K562 (cell line): ENCODE results near the gene ZNF853. TPM values are rescaled to one million over a fixed set of nuclear protein-coding genes. Genes with fewer than 3 reads are reported as not detected.

Source experiments
- ATAC-seq: fragments of 200-7000 bp; cut with Tn5 transposase; 3 replicates; pipeline ENCODE4 v1.9.1; 2020; ENCODE audit warnings: moderate library complexity
- BruUV-seq: library from RNA; stranded (reverse); fragments of 400-500 nt; replicated peaks from 2 replicates; lab custom pipeline; 2021; lab: Mats Ljungman, UMichigan
- CTCF ChIA-PET: fragments of 300-600 bp; formaldehyde crosslinking; extraction: SDS; loops from one replicate; lab custom pipeline; 2021; ENCODE audit warnings: low intra/inter-chr PET ratio; lab: Yijun Ruan, JAX
- POLR2A ChIA-PET: fragments of 300-600, 350-650 bp; sonication (Branson Sonifier 250); formaldehyde crosslinking; extraction: SDS; loops from one replicate; lab custom pipeline; 2021; ENCODE audit warnings: antibody characterized with exemption, inconsistent platforms; lab: Yijun Ruan, JAX
- DNase-seq, 4 experiments: peaks; one replicate each; pipeline versions ENCODE4 v3.0.0 to v3.0.0-alpha.2; 2011 to 2018; ENCODE audit warnings: low spot score in 3 of 4, mixed read lengths in 3 of 4; ENCODE audit errors: extremely low read depth in 1 of 4
- FAIRE-seq: peaks from 2 replicates; lab custom pipeline; 2011; peaks lifted over from hg19 to GRCh38; lab: Jason Lieb, UNC
- H2AFZ ChIP-seq: 2 replicates; pipeline ENCODE4 v1.6.0; 2011; ENCODE audit warnings: low read depth, low read length, control low read depth, inconsistent platforms
- H3K27ac ChIP-seq: fragments of 200-600 bp; 3 replicates; pipeline ENCODE4 v1.8.0; 2011; ENCODE audit warnings: low read depth, mild to moderate bottlenecking, control low read depth, inconsistent platforms, low read length, moderate library complexity, mixed read lengths; ENCODE audit errors: extremely low read depth
- H3K27me3 ChIP-seq, 2 experiments: fragments of 300-600 bp in 1 of 2; 2 replicates in 1 of 2; 3 replicates in 1 of 2; pipeline versions ENCODE4 v1.6.0 to v1.8.0; 2011; ENCODE audit warnings: inconsistent platforms in 2 of 2, low read length in 2 of 2, mild to moderate bottlenecking in 1 of 2, mixed read lengths in 1 of 2, moderate library complexity in 1 of 2; ENCODE audit not compliant: control insufficient read depth in 2 of 2, insufficient read depth in 2 of 2
- H3K36me3 ChIP-seq: fragments of 300-600 bp; 3 replicates; pipeline ENCODE4 v1.8.0; 2011; ENCODE audit warnings: mild to moderate bottlenecking, low read length, inconsistent platforms; ENCODE audit not compliant: control insufficient read depth, insufficient read depth
- H3K4me1 ChIP-seq, 2 experiments: fragments of 200-600 bp in 1 of 2; replicated peaks in 1 of 2; 2 replicates in 1 of 2; 3 replicates in 1 of 2; pipeline versions ENCODE4 v1.5.1 to v1.8.0; 2011; ENCODE audit warnings: inconsistent platforms in 2 of 2, low read length in 2 of 2, mild to moderate bottlenecking in 1 of 2, mixed read lengths in 1 of 2, moderate library complexity in 1 of 2; ENCODE audit not compliant: control insufficient read depth in 2 of 2, insufficient read depth in 2 of 2
- H3K4me2 ChIP-seq: 2 replicates; pipeline ENCODE4 v1.6.1; 2011; ENCODE audit warnings: low read length, control low read depth, inconsistent platforms, mixed read lengths; ENCODE audit not compliant: insufficient read depth
- H3K4me3 ChIP-seq: fragments of 200-600 bp; sonication (generic), shearing (Covaris generic); 2 replicates; pipeline ENCODE4 v1.5.1; 2016; ENCODE audit warnings: control low read depth, inconsistent platforms
- H3K79me2 ChIP-seq: fragments of 200-600 bp; 3 replicates; pipeline ENCODE4 v1.8.0; 2011; ENCODE audit warnings: low read length, inconsistent platforms; ENCODE audit not compliant: control insufficient read depth, insufficient read depth
- H3K9ac ChIP-seq, 2 experiments: 2 replicates each; pipeline versions ENCODE4 v1.6.0 to v1.6.1; 2011; ENCODE audit warnings: low read depth in 2 of 2, low read length in 2 of 2, control low read depth in 1 of 2, inconsistent platforms in 1 of 2, mild to moderate bottlenecking in 1 of 2, mixed read lengths in 1 of 2; ENCODE audit not compliant: insufficient read depth in 1 of 2
- H3K9me1 ChIP-seq: one replicate; pipeline ENCODE4 v1.6.0; 2011; ENCODE audit warnings: inconsistent platforms, mild to moderate bottlenecking, low read length, moderate library complexity; ENCODE audit not compliant: control insufficient read depth, insufficient read depth
- H3K9me3 ChIP-seq: replicated peaks from 2 replicates; pipeline ENCODE4 v1.5.1; 2011; ENCODE audit warnings: low read depth, low read length, inconsistent platforms; ENCODE audit not compliant: control insufficient read depth, insufficient read depth
- H4K20me1 ChIP-seq: replicated peaks from 2 replicates; pipeline ENCODE4 v1.6.1; 2011; ENCODE audit warnings: low read length, inconsistent platforms, mixed read lengths; ENCODE audit not compliant: control insufficient read depth, insufficient read depth
- KLF16 ChIP-seq: IDR thresholded peaks from 2 replicates; pipeline ENCODE4 v1.6.1; 2016; ENCODE audit warnings: antibody characterized with exemption
- NFE2 ChIP-seq: IDR thresholded peaks from 2 replicates; pipeline ENCODE4 v1.6.1; 2014; ENCODE audit warnings: antibody characterized with exemption, low read depth
- RAD21 ChIP-seq, 2 experiments: fragments of 250-450 bp in 1 of 2; fragments of 450-650 bp in 1 of 2; sonication (Bioruptor Pico) in 1 of 2; formaldehyde crosslinking in 1 of 2; IDR thresholded peaks in 1 of 2; conservative IDR thresholded peaks in 1 of 2; 2 replicates each; pipeline versions ENCODE4 v1.4.0 to v1.8.0; 2020 to 2022; ENCODE audit warnings: mild to moderate bottlenecking in 2 of 2, moderate library complexity in 1 of 2
- ZNF316 ChIP-seq: fragments of 450-650 bp; IDR thresholded peaks from 2 replicates; pipeline ENCODE4 v1.6.1; 2016
- WGBS: fragments of 100-300 bp; shearing (Covaris generic); methylation state at CpG from one replicate; pipeline ENCODE4 v1.1.6; 2016; ENCODE audit warnings: low coverage, mixed read lengths; ENCODE audit not compliant: insufficient coverage; ENCODE audit errors: missing lambda C conversion rate; 5-methylcytosine and 5-hydroxymethylcytosine counted together
- in situ Hi-C: fragments of 300-500 bp; cut with MboI; formaldehyde crosslinking; loops from 4 replicates; pipeline ENCODE4 v1.15.0; 2018; ENCODE audit warnings: inconsistent platforms, mixed read lengths
- intact Hi-C: fragments of 100-400 bp; cut with micrococcal nuclease; formaldehyde crosslinking; loops from 2 replicates; pipeline ENCODE4 v1.14.2; 2022
- polyA plus RNA-seq, 8 experiments: library from polyadenylated mRNA; depleted of rRNA in 4 of 8; stranded (reverse) in 5 of 8; unstranded in 3 of 8; fragments of >200 nt; fragmentation: Nextera tagmentation in 2 of 8; fragmentation: Illumina TruSeq in 1 of 8; extraction: Ambion mirVana in 2 of 8; extraction: Trizol in 1 of 8; gene quantifications; 2 replicates each; pipeline versions ENCODE4 v1.2.1 to v1.2.3, GENCODE V29; 2011 to 2014; ENCODE audit warnings: inconsistent platforms in 1 of 8, missing spikeins in 1 of 8
- total RNA-seq, 7 experiments: library from RNA; depleted of rRNA in 6 of 7; stranded (reverse); fragments of >200 nt in 6 of 7; fragmentation: Illumina TruSeq in 2 of 7; extraction: Trizol in 2 of 7; gene quantifications; 2 replicates each; pipeline versions ENCODE4 v1.2.1 to v1.2.3, GENCODE V29; 2011 to 2021; ENCODE audit warnings: low replicate concordance in 1 of 7
- TF ChIP-seq, protein P1 (sequence below), 3 experiments: IDR thresholded peaks in 2 of 3; conservative IDR thresholded peaks in 1 of 3; 2 replicates each; pipeline ENCODE4 v1.5.1; 2011 to 2012; ENCODE audit warnings: low read length in 3 of 3, mild to moderate bottlenecking in 3 of 3, control low read depth in 2 of 3, improper control_type of control experiment in 1 of 3, inconsistent platforms in 1 of 3, low read depth in 1 of 3, mixed read lengths in 1 of 3, moderate library complexity in 1 of 3; ENCODE audit not compliant: insufficient read depth in 2 of 3

Gene ZNF853
- total and polyA plus RNA-seq, 9 of the 15 experiments (the other 6 are each of a cell fraction or from before 2014, with no cell fraction given): 0.03 TPM; not detected in 8

DNA sequence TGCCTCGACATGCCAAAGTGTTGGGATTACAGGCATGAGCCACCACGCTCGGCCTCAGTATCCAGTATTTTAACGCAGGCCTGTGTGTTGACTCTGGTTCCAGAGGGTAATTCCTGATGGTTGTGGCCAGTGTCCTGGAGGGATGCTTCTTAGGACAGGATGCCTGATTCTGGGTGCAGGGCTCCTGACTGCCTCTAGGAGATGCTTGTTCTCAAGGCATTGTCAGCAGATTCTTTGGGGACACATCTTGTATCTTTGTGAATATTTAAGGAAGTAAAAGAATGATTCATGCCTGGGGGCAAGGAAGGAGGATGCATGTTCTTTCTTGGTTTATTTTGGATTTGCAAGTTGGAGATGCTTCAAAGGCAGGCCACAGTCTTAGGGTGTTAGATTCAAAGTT, 36.0 kb upstream of the ZNF853 start:
- CTCF ChIA-PET: no interaction called here
- in situ Hi-C loops: no loop called here

More for the DNA sequence above, 36.0 kb upstream of the ZNF853 start:
- intact Hi-C loops: no loop called here
- no peak for ATAC-seq
- no peaks in the 10 kb centered on the region for H3K9me1 ChIP-seq
- no peak overlapping the region; a peak in 1 of 4 replicates for H3K9ac ChIP-seq
- TF ChIP-seq, protein P1, sequence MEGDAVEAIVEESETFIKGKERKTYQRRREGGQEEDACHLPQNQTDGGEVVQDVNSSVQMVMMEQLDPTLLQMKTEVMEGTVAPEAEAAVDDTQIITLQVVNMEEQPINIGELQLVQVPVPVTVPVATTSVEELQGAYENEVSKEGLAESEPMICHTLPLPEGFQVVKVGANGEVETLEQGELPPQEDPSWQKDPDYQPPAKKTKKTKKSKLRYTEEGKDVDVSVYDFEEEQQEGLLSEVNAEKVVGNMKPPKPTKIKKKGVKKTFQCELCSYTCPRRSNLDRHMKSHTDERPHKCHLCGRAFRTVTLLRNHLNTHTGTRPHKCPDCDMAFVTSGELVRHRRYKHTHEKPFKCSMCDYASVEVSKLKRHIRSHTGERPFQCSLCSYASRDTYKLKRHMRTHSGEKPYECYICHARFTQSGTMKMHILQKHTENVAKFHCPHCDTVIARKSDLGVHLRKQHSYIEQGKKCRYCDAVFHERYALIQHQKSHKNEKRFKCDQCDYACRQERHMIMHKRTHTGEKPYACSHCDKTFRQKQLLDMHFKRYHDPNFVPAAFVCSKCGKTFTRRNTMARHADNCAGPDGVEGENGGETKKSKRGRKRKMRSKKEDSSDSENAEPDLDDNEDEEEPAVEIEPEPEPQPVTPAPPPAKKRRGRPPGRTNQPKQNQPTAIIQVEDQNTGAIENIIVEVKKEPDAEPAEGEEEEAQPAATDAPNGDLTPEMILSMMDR (IDR thresholded peaks at IDR 0.05 in 2 of 3, conservative IDR thresholded peaks at IDR 0.05 in 1 of 3; ENCODE audit: insufficient read depth in 2 of 3, low read depth in 1 of 3, low read length in 3 of 3): peak in 2 of 3 experiments; percentile 38 to 39; a peak in 3 of 6 replicates
- TF ChIP-seq KLF16 (no peak), ZNF316 (peak; percentile 18; the same call in 1 of the 2 replicates), NFE2 (0 out of 2 replicates have a peak, but pooled peaks have one; percentile 10), RAD21 (CRISPR knock-in tag; conservative IDR thresholded peaks at IDR 0.05 in 1 of 2, IDR thresholded peaks at IDR 0.05 in 1 of 2) (peak in 1 of 2 experiments; percentile 18; a peak in 1 of 4 replicates)
- no peak overlapping the region for H3K27ac ChIP-seq
- no peaks in the 10 kb centered on the region for H3K27me3 ChIP-seq
- POLR2A ChIA-PET: no interaction called here
- WGBS: 95% methylated on average over 4 of the region's 4 CpGs
- peak in 1 of 4 experiments; percentile 30 for DNase-seq
- no peak overlapping the region for H3K4me3 ChIP-seq
- no peaks in the 10 kb centered on the region for H3K9me3 ChIP-seq
- peak; percentile 63 for FAIRE-seq
- BruUV-seq: no TSS peak
- H3K79me2 ChIP-seq: peaks cover 20% of the 10 kb centered on the region
- H4K20me1 ChIP-seq: no peaks in the 10 kb centered on the region
- no peak overlapping the region for H2AFZ ChIP-seq
- H3K36me3 ChIP-seq: peaks cover 51% of the 10 kb centered on the region; the same call in 2 of the 3 replicates
- peaks cover 13 to 20% of the 10 kb centered on the region in 2 experiments for H3K4me1 ChIP-seq
- H3K4me2 ChIP-seq: no peak overlapping the region
